Gastrocnemius medialis (tissue), 4 donors: Measurements from ENCODE around the gene QPRT. TPM values are rescaled to one million over a fixed set of nuclear protein-coding genes. Genes with fewer than 3 reads are reported as not detected.
"Not testable (repeated sequence)": the region's sequence is repeated elsewhere in the genome, so short reads cannot be mapped to it uniquely, and the experiment has no call there.

Source experiments
- ATAC-seq, 2 donors: fragments of 150-250 bp; one replicate each; pipeline ENCODE4 v1.9.1; 2016
- DNase-seq, 2 donors: peaks; one replicate each; pipeline ENCODE4 v3.0.0-alpha.2; 2019
- H3K27ac ChIP-seq, 4 donors: fragments of 200-600 bp; sonication (generic); 1 replicate in 1 of 4; 2 replicates in 3 of 4; pipeline ENCODE4 v1.5.1; 2016 to 2018; ENCODE audit warnings: mild to moderate bottlenecking in 2 of 4, moderate library complexity in 1 of 4
- H3K27me3 ChIP-seq, 3 donors: fragments of 200-600 bp; sonication (generic) in 2 of 3; 1 replicate in 1 of 3; 2 replicates in 2 of 3; pipeline versions ENCODE4 v1.5.1 to v1.6.0; 2016 to 2019; ENCODE audit warnings: mild to moderate bottlenecking in 1 of 3, moderate library complexity in 1 of 3
- H3K36me3 ChIP-seq, 2 donors: fragments of 200-600 bp; sonication (generic) in 1 of 2; one replicate each; pipeline ENCODE4 v1.5.1; 2017 to 2018
- H3K4me1 ChIP-seq, 2 donors: fragments of 200-600 bp; sonication (generic) in 1 of 2; one replicate each; pipeline ENCODE4 v1.5.1; 2016 to 2017; ENCODE audit warnings: mild to moderate bottlenecking in 2 of 2
- H3K4me3 ChIP-seq, 4 donors: fragments of 200-600 bp; sonication (generic) in 3 of 4; 1 replicate in 1 of 4; 2 replicates in 3 of 4; pipeline ENCODE4 v1.5.1; 2016 to 2019; ENCODE audit warnings: mild to moderate bottlenecking in 2 of 4
- H3K9me3 ChIP-seq, 3 donors: fragments of 200-600 bp; sonication (generic) in 2 of 3; 1 replicate in 1 of 3; 2 replicates in 2 of 3; pipeline ENCODE4 v1.5.1; 2016 to 2019
- CTCF ChIP-seq, 5 experiments: fragments of 450-650 bp in 3 of 5; fragments of 200-600 bp in 2 of 5; sonication (generic) in 2 of 5; IDR thresholded peaks in 4 of 5; conservative IDR thresholded peaks in 1 of 5; 1 replicate in 4 of 5; 2 replicates in 1 of 5; pipeline ENCODE4 v1.5.1; 2016 to 2019; ENCODE audit warnings: antibody characterized with exemption in 5 of 5, mild to moderate bottlenecking in 3 of 5, moderate library complexity in 3 of 5
- POLR2A ChIP-seq, 2 donors: fragments of 450-650 bp; IDR thresholded peaks; one replicate each; pipeline ENCODE4 v1.6.1; 2017; ENCODE audit warnings: antibody characterized with exemption in 2 of 2, mild to moderate bottlenecking in 2 of 2, moderate library complexity in 2 of 2
- in situ Hi-C, 4 donors: fragments of 200-750 bp; cut with MboI; loops; one replicate each; pipeline versions ENCODE4 v1.15.0 to v1.8.0; 2017; ENCODE audit warnings: low sequenced_read_pairs in 4 of 4
- intact Hi-C: fragments of 100-400 bp; cut with DNase I; formaldehyde crosslinking; loops from one replicate; pipeline ENCODE4 v1.15.1; 2023; ENCODE audit warnings: low total_unique reads
- total RNA-seq, 4 donors: library from RNA; depleted of rRNA; stranded (reverse); fragments of >200 nt; gene quantifications; one replicate each; pipeline versions ENCODE4 v1.1.0 to v1.2.3, GENCODE V29; 2016

The QPRT gene
- total RNA-seq, 4 donors from 2014 or later, result 0.78 to 2.5 (median 1.5) TPM

DNA sequence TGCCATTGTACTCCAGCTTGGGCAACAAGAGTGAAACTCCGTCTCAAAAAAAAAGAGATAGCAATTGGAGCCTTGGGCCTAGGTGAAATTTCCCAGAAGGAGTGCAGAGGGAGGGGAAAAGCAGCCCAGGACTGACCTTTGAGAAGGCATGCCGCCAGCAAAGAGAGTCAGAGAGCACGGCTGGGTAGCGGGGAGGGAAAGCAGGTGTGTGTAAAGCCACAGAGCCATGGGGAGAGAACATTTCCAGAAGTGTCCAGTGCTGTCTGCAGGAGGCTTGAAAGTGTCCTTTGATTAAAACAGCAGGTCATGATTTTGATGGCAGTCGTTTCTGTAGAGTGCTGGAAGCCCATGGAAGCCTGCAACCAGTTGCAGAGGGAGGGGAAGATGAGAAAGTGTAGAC lies 58.7 kb downstream of the QPRT start:
- no peaks in the 10 kb centered on the region for H3K27me3 ChIP-seq
- in situ Hi-C loops (loop anchor here in 1 of 4 donors (10.0 kb wide), 1 partner anchor 93 kb away; no protein-coding TSS in a partner anchor), intact Hi-C loops (no loop called here)
- no peak for TF ChIP-seq POLR2A (IDR thresholded peaks at IDR 0.05)
- no peak for TF ChIP-seq CTCF (IDR thresholded peaks at IDR 0.05 in 4 of 5, conservative IDR thresholded peaks at IDR 0.05 in 1 of 5)
- no peak overlapping the region for H3K4me3 ChIP-seq
- no peaks in the 10 kb centered on the region for H3K4me1 ChIP-seq
- ATAC-seq (no peak), DNase-seq (no peak)
- no peaks in the 10 kb centered on the region for H3K36me3 ChIP-seq
- H3K27ac ChIP-seq, result no peak overlapping the region
- no peaks in the 10 kb centered on the region for H3K9me3 ChIP-seq

- H3K4me1 ChIP-seq, result no peaks in the 10 kb centered on the region
- H3K27ac ChIP-seq, result no peak overlapping the region
- ATAC-seq, result no peak
- intact Hi-C loops, result no loop called here
- H3K36me3 ChIP-seq, result no peaks in the 10 kb centered on the region
- DNase-seq, result no peak
- H3K4me3 ChIP-seq, result no peak overlapping the region
- H3K9me3 ChIP-seq, result no peaks in the 10 kb centered on the region
- TF ChIP-seq POLR2A (IDR thresholded peaks at IDR 0.05) (no peak), CTCF (IDR thresholded peaks at IDR 0.05 in 4 of 5, conservative IDR thresholded peaks at IDR 0.05 in 1 of 5) (no peak)
- no peaks in the 10 kb centered on the region for H3K27me3 ChIP-seq
- in situ Hi-C loops, result loop anchor here in 1 of 4 donors (10.0 kb wide), 1 partner anchor 94 kb away; no protein-coding TSS in a partner anchor
Measured at GRCh38 chr16:29738514-29738913, 59.5 kb downstream of the QPRT start.

DNA sequence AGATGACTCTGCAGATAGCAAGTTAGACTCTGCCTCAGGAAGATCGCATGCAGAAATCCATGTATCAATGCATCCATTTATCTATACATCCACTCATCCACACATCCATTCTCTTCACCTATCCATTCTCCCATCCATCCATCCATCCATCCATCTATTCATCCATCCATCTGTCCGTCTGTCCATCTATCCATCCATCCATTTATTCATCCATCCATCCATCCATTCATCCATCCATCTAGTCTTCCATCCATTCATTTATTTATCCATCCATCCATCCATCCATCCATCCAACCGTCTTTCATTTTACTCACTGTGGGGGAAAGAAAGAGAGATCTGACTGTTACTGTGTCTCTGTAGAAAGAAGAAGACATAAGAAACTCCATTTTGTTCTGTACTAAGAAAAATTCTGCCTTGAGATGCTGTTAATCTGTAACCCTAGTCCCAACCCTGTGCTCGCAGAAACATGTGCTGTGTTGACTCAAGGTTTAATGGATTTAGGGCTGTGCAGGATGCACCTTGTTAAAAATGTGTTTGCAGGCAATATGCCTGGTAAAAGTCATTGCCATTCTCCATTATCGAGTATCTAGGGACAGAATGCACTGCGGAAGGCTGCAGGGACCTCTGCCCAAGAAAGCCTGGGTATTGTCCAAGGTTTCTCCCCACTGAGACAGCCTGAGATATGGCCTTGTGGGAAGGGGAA lies 61.1 kb downstream of the QPRT start:
- in situ Hi-C loops, result loop anchor here in 1 of 4 donors (10.0 kb wide), 1 partner anchor 95 kb away; no protein-coding TSS in a partner anchor
- H3K4me3 ChIP-seq, H3K36me3 ChIP-seq, H3K9me3 ChIP-seq, H3K4me1 ChIP-seq, DNase-seq, intact Hi-C loops, ATAC-seq, H3K27me3 ChIP-seq, H3K27ac ChIP-seq: not testable (repeated sequence)

DNA sequence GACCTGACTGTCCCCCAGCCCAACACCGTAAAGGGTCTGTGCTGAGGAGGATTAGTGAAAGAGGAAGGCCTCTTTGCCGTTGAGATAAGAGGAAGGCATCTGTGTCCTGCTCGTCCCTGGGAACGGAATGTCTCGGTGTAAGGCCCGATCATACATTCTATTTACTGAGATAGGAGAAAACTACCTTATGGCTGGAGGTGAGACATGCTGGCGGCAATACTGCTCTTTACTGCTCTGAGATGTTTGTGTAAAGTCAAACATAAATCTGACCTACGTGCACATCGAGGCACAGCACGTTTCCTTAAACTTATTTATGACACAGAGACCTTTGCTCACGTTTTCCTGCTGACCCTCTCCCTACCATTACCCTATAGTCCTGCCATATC lies 61.6 kb downstream of the QPRT start:
- DNase-seq, H3K27ac ChIP-seq, H3K9me3 ChIP-seq, ATAC-seq, in situ Hi-C loops, H3K4me1 ChIP-seq, H3K4me3 ChIP-seq, H3K36me3 ChIP-seq, intact Hi-C loops, H3K27me3 ChIP-seq: not testable (repeated sequence)

- Histone ChIP-seq H3K4me3 (no peak overlapping the region), H3K27ac (no peak overlapping the region), H3K9me3 (no peaks in the 10 kb centered on the region), H3K36me3 (no peaks in the 10 kb centered on the region), H3K4me1 (no peaks in the 10 kb centered on the region), H3K27me3 (no peaks in the 10 kb centered on the region)
- in situ Hi-C loops (no loop called here), intact Hi-C loops (no loop called here)
- DNase-seq (no peak), ATAC-seq (no peak)
- no peak for TF ChIP-seq CTCF (IDR thresholded peaks at IDR 0.05 in 4 of 5, conservative IDR thresholded peaks at IDR 0.05 in 1 of 5)
- no peak for TF ChIP-seq POLR2A (IDR thresholded peaks at IDR 0.05)
Measured at GRCh38 chr16:29742683-29743275, 63.8 kb downstream of the QPRT start.
